Measurements from ENCODE around the gene CFAP97D1. TPM values are rescaled to one million over a fixed set of nuclear protein-coding genes. Genes with fewer than 3 reads are reported as not detected.

The CFAP97D1 gene
- total and polyA plus RNA-seq, 2 experiments from 2014 or later = not detected

DNA sequence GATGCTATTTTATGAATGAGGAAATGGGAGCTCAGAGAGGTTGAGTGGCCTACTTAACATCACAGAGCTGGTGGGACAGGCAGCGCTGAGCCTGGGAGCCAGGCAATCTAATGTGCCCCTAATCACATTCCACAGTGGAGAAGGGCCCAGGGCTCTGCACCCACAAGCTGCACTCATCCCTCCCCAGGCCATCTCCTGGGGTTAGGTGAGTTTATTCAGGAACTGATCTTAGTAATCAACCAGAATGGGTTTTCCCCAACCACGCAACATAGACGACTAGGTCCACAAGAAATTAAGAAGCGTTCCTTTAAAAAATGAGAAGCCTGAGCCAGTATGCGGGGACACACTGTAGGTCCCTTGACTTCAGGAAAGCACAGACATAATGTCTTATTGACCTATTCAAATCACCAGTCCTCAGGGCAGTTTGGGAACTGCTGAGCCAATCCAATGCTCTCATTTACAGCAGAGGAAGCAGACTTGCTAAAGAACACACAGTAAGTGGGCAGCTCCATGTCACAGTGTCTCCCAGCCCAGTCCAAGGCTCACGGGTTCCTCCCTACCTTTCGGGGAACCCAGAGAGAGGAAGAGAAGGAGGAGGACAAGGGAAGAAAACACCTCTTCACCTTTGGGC is 50.4 kb downstream of the CFAP97D1 start:
- Histone ChIP-seq H3K4me1 (ENCODE audit: insufficient read depth) (peaks cover 14% of the 10 kb centered on the region), H3K4me2 (ENCODE audit: unreplicated experiment) (no peak overlapping the region), H3K79me2 (ENCODE audit: insufficient read depth) (no peaks in the 10 kb centered on the region), H2AFZ (no peak overlapping the region), H3F3A (ENCODE audit: insufficient read depth) (peaks cover 11% of the 10 kb centered on the region; the same call in 1 of the 2 replicates), H3K9me3 (ENCODE audit: low read depth) (no peaks in the 10 kb centered on the region), H3K9ac (no peak overlapping the region), H3K27me3 (replicated peaks; ENCODE audit: insufficient read depth) (no peaks in the 10 kb centered on the region), H3K9me2 (ENCODE audit: insufficient read depth) (no peaks in the 10 kb centered on the region), H4K20me1 (ENCODE audit: insufficient read depth) (no peaks in the 10 kb centered on the region), H3K36me3 (ENCODE audit: low read depth) (peaks cover 5% of the 10 kb centered on the region; the same call in 1 of the 2 replicates), H3K27ac (no peak overlapping the region), H3K4me3 (no peak overlapping the region)
- 96 to 99% methylated on average over 7 of the region's 7 CpGs for WGBS, 2 experiments (ENCODE audit: low coverage in 1 of 2, low lambda C conversion rate in 2 of 2, missing lambda C conversion rate in 2 of 2)
- in situ Hi-C loops (cut with MboI) = no loop called here
- no peak for TF ChIP-seq EZH2phosphoT487 (IDR thresholded peaks at IDR 0.05; ENCODE audit: insufficient read depth, low read depth)
- TF ChIP-seq EZH2 (IDR thresholded peaks at IDR 0.05; ENCODE audit: insufficient read depth, poor library complexity, severe bottlenecking) = no peak
- DNase-seq = no peak

DNA sequence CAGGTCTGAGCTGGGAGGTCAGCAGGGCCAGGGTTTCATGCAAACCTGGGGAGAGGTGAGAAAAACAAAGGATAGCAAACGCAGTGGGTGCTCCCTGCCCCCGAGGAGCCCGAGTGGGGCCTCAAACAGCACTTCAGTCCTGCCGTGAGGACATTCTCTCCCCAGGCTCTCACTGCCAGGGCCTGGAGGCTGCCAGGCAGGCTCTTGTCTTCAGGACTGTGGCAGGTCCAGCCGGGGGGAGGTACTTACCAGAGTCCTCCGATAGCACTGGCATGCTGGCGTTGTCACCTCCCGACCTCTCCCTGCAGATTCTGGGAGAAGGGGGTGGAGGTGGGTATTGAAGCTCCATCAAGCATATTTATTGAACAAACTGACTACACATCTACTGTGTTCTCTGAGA is 51.4 kb downstream of the CFAP97D1 start:
- TF ChIP-seq EZH2phosphoT487 (IDR thresholded peaks at IDR 0.05; ENCODE audit: insufficient read depth, low read depth) = no peak
- TF ChIP-seq EZH2 (IDR thresholded peaks at IDR 0.05; ENCODE audit: insufficient read depth, poor library complexity, severe bottlenecking) = no peak
- 79 to 88% methylated on average over 8 of the region's 8 CpGs for WGBS, 2 experiments (ENCODE audit: low coverage in 1 of 2, low lambda C conversion rate in 2 of 2, missing lambda C conversion rate in 2 of 2)
- H4K20me1 ChIP-seq (ENCODE audit: insufficient read depth) = no peaks in the 10 kb centered on the region
- no peaks in the 10 kb centered on the region; the same call in 1 of the 2 replicates for H3K36me3 ChIP-seq (ENCODE audit: low read depth)
- no peaks in the 10 kb centered on the region for H3K9me2 ChIP-seq (ENCODE audit: insufficient read depth)
- peaks cover 11% of the 10 kb centered on the region; the same call in 1 of the 2 replicates for H3F3A ChIP-seq (ENCODE audit: insufficient read depth)
- H3K27me3 ChIP-seq (replicated peaks; ENCODE audit: insufficient read depth) = no peaks in the 10 kb centered on the region
- no peaks in the 10 kb centered on the region for H3K79me2 ChIP-seq (ENCODE audit: insufficient read depth)
- H3K4me2 ChIP-seq (ENCODE audit: unreplicated experiment) = no peak overlapping the region
- no peak overlapping the region for H3K4me3 ChIP-seq
- in situ Hi-C loops (cut with MboI) = no loop called here
- H3K4me1 ChIP-seq (ENCODE audit: insufficient read depth) = peaks cover 14% of the 10 kb centered on the region
- H2AFZ ChIP-seq = no peak overlapping the region
- no peaks in the 10 kb centered on the region for H3K9me3 ChIP-seq (ENCODE audit: low read depth)
- H3K9ac ChIP-seq = no peak overlapping the region
- no peak for DNase-seq
- no peak overlapping the region for H3K27ac ChIP-seq

DNA sequence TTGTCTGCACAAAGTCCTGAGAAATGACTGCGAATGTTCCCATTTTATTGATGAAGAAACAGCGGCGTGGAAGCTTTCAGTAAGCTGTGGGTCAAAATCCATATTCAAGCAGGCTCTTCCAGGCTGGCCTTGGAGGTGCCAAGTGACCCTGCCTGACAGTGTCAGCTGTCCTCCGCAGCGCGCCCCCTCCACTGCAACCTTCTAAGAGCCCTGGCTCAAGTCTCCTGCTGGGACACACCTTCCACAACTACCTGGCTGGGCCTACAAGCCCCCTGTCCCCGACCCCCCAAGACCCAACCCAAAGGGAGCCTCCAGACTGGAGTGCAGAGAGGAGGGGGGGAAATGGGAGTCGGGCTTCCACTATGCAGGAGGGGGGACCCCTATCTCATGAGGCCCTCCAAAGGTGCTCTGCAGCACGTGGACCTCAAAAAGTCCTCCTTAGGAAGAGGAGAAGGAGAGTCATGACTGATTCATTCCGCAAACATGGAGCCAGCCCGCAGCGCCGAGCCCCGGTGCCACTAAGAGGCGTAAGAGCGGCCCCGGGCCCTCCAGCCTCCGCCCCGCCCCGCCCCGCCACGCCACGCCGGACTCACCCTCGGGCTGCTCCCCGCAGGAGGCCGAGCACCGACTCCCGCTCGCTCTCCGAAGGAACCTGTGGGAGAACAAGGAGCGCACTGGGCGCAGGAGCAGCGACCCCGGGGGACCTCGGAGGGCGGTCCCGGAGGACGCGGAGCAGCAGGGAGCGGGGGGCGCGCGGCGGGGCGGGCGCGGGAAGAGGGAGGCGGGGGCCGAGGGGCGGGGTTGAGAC is 52.1 kb downstream of the CFAP97D1 start:
- H4K20me1 ChIP-seq (ENCODE audit: insufficient read depth) = no peaks in the 10 kb centered on the region
- H2AFZ ChIP-seq = peak overlapping the region; percentile 77
- H3K4me2 ChIP-seq (ENCODE audit: unreplicated experiment) = peak overlapping the region; percentile 89
- H3K9ac ChIP-seq = peak overlapping the region; percentile 88
- peak overlapping the region; percentile 81 for H3K4me3 ChIP-seq
- peaks cover 14% of the 10 kb centered on the region for H3K4me1 ChIP-seq (ENCODE audit: insufficient read depth)
- no peaks in the 10 kb centered on the region for H3K9me3 ChIP-seq (ENCODE audit: low read depth)
- in situ Hi-C loops (cut with MboI) = no loop called here
- no peaks in the 10 kb centered on the region; the same call in 1 of the 2 replicates for H3K36me3 ChIP-seq (ENCODE audit: low read depth)
- peak; percentile 91 for DNase-seq
- 18 to 31% methylated on average over 21 to 35 of the region's 51 CpGs for WGBS, 2 experiments (ENCODE audit: low coverage in 1 of 2, low lambda C conversion rate in 2 of 2, missing lambda C conversion rate in 2 of 2)
- H3K79me2 ChIP-seq (ENCODE audit: insufficient read depth) = no peaks in the 10 kb centered on the region
- peaks cover 11% of the 10 kb centered on the region; the same call in 1 of the 2 replicates for H3F3A ChIP-seq (ENCODE audit: insufficient read depth)
- H3K27ac ChIP-seq = peak overlapping the region; percentile 23; the same call in 1 of the 2 replicates
- TF ChIP-seq EZH2phosphoT487 (IDR thresholded peaks at IDR 0.05; ENCODE audit: insufficient read depth, low read depth) (no peak), EZH2 (IDR thresholded peaks at IDR 0.05; ENCODE audit: insufficient read depth, poor library complexity, severe bottlenecking) (no peak)
- H3K27me3 ChIP-seq (replicated peaks; ENCODE audit: insufficient read depth) = no peaks in the 10 kb centered on the region
- H3K9me2 ChIP-seq (ENCODE audit: insufficient read depth) = no peaks in the 10 kb centered on the region

DNA sequence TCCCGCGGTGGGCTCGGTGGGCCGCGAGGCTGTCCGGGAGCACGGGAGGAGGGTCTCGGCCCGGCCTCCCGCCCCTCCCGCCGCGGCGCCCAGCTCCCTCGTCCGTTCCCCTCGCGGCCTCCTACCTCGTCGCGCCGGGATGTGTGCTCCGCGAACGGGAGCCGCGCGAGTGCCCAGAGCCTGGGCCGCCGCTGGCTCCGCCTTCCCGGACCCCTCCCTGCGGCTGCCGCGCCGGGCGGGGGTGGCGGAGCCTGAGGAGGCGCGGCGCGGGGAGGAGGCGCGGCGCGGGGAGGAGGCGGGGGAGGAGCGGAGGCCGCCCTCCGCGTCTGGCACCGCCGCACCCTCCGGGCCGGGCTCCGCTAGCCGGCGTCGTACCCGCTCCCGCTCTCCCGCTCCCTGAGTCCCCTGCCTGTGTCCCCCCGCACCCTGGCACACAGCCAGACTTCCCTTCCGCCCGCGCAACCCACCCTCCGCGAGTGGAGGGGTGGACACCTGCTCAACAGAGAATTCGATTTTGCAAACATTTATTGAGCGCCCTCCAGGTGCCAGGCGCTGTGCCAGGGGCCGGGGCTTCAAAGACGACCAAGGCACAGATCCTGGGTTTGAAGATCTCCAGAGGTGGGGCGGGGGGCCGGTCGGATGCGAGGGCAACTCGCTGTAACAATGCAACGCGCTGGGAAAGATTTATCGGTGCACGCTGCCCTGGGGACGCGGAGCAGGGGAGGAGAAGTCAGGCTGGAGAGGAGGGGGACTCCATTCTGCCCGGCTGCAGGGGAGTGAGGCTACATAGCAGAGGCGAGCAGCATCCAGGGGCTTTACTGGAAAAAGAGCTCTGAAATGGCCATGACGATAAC is 53.0 kb downstream of the CFAP97D1 start, which contains the start of gene MPP3:
TSS of gene MPP3 (minus strand) at position 171 of the 854 bp plus-strand sequence. CDS start 1,240 bp downstream, outside the sequence.
- H3F3A ChIP-seq (ENCODE audit: insufficient read depth) = peaks cover 11% of the 10 kb centered on the region; the same call in 1 of the 2 replicates
- H2AFZ ChIP-seq = peak within 1 kb of the TSS; percentile 77
- no peaks in the 10 kb centered on the region for H3K79me2 ChIP-seq (ENCODE audit: insufficient read depth)
- peaks cover 14% of the 10 kb centered on the region for H3K4me1 ChIP-seq (ENCODE audit: insufficient read depth)
- in situ Hi-C loops (cut with MboI) = no loop called here
- no peaks in the 10 kb centered on the region for H3K9me2 ChIP-seq (ENCODE audit: insufficient read depth)
- H3K36me3 ChIP-seq (ENCODE audit: low read depth) = no peaks in the 10 kb centered on the region; the same call in 1 of the 2 replicates
- no peak for TF ChIP-seq EZH2phosphoT487 (IDR thresholded peaks at IDR 0.05; ENCODE audit: insufficient read depth, low read depth)
- no peak for TF ChIP-seq EZH2 (IDR thresholded peaks at IDR 0.05; ENCODE audit: insufficient read depth, poor library complexity, severe bottlenecking)
- WGBS, 2 experiments (ENCODE audit: low coverage in 1 of 2, low lambda C conversion rate in 2 of 2, missing lambda C conversion rate in 2 of 2) = 5 to 9% methylated on average over 24 to 55 of the region's 87 CpGs
- no peaks in the 10 kb centered on the region for H4K20me1 ChIP-seq (ENCODE audit: insufficient read depth)
- H3K27ac ChIP-seq = peak within 1 kb of the TSS; percentile 23; the same call in 1 of the 2 replicates
- H3K9me3 ChIP-seq (ENCODE audit: low read depth) = no peaks in the 10 kb centered on the region
- no peaks in the 10 kb centered on the region for H3K27me3 ChIP-seq (replicated peaks; ENCODE audit: insufficient read depth)
- peak within 1 kb of the TSS; percentile 81 for H3K4me3 ChIP-seq
- DNase-seq = peak; percentile 90
- peak within 1 kb of the TSS; percentile 89 for H3K4me2 ChIP-seq (ENCODE audit: unreplicated experiment)
- H3K9ac ChIP-seq = peak within 1 kb of the TSS; percentile 88

Data from GM23248 (cell line).